Nephron progenitor cell (in vitro differentiated cells): ENCODE data around the gene NAA25.

Experiments used
- DNase-seq: peaks from one replicate; pipeline ENCODE4 v3.0.0; 2021
- H3K27ac Mint-ChIP-seq: 2 replicates; pipeline ENCODE4 v1.8.0; 2021; ENCODE audit warnings: mild to moderate bottlenecking, moderate library complexity, mixed read lengths
- H3K27me3 Mint-ChIP-seq: 2 replicates; pipeline ENCODE4 v1.8.0; 2021; ENCODE audit warnings: mild to moderate bottlenecking, low read depth, mixed read lengths; ENCODE audit not compliant: poor library complexity
- H3K36me3 Mint-ChIP-seq: 2 replicates; pipeline ENCODE4 v1.8.0; 2021; ENCODE audit warnings: low read depth, mixed read lengths
- H3K4me1 Mint-ChIP-seq: 2 replicates; pipeline ENCODE4 v1.8.0; 2021; ENCODE audit warnings: mixed read lengths
- H3K4me3 Mint-ChIP-seq: 2 replicates; pipeline ENCODE4 v1.8.0; 2021; ENCODE audit warnings: mild to moderate bottlenecking, moderate library complexity, mixed read lengths
- H3K9me3 Mint-ChIP-seq: 2 replicates; pipeline ENCODE4 v1.8.0; 2021; ENCODE audit warnings: mild to moderate bottlenecking, moderate library complexity, mixed read lengths
- CTCF ChIP-seq: fragments of 200-600 bp; sonication (generic); IDR thresholded peaks from 2 replicates; pipeline ENCODE4 v1.5.0; 2021; ENCODE audit warnings: antibody characterized with exemption

The NAA25 gene

GRCh38 chr12:112148031-112148513, 39.5 kb upstream of the NAA25 start:
- no peak overlapping the region for H3K27ac Mint-ChIP-seq
- no peak overlapping the region for H3K4me3 Mint-ChIP-seq
- H3K36me3 Mint-ChIP-seq: peaks cover 73% of the 10 kb centered on the region
- no peak for TF ChIP-seq CTCF
- peaks cover 9% of the 10 kb centered on the region for H3K4me1 Mint-ChIP-seq
- H3K27me3 Mint-ChIP-seq: no peaks in the 10 kb centered on the region
- no peak for DNase-seq
- H3K9me3 Mint-ChIP-seq: no peaks in the 10 kb centered on the region

- TF ChIP-seq CTCF: no peak
- Mint-ChIP-seq H3K27me3 (no peaks in the 10 kb centered on the region), H3K9me3 (no peaks in the 10 kb centered on the region), H3K27ac (no peak overlapping the region), H3K36me3 (peaks cover 66% of the 10 kb centered on the region), H3K4me1 (no peaks in the 10 kb centered on the region), H3K4me3 (no peak overlapping the region)
- DNase-seq: no peak
Observed at GRCh38 chr12:112146123-112146522, 37.5 kb upstream of the NAA25 start.

- H3K27me3 Mint-ChIP-seq: no peaks in the 10 kb centered on the region
- H3K4me1 Mint-ChIP-seq: no peaks in the 10 kb centered on the region
- H3K36me3 Mint-ChIP-seq: peaks cover 47% of the 10 kb centered on the region
- H3K9me3 Mint-ChIP-seq: no peaks in the 10 kb centered on the region
- DNase-seq: no peak
- no peak overlapping the region for H3K4me3 Mint-ChIP-seq
- no peak for TF ChIP-seq CTCF
- no peak overlapping the region for H3K27ac Mint-ChIP-seq
Observed at GRCh38 chr12:112140728-112141127, 32.1 kb upstream of the NAA25 start.

GRCh38 chr12:112134731-112135130, 26.1 kb upstream of the NAA25 start:
- peaks cover 17% of the 10 kb centered on the region for H3K36me3 Mint-ChIP-seq
- H3K9me3 Mint-ChIP-seq: no peaks in the 10 kb centered on the region
- no peak overlapping the region for H3K27ac Mint-ChIP-seq
- TF ChIP-seq CTCF: no peak
- H3K4me1 Mint-ChIP-seq: no peaks in the 10 kb centered on the region
- H3K4me3 Mint-ChIP-seq: no peak overlapping the region
- no peak for DNase-seq
- no peaks in the 10 kb centered on the region for H3K27me3 Mint-ChIP-seq

- TF ChIP-seq CTCF: no peak
- Mint-ChIP-seq H3K36me3 (peaks cover 12% of the 10 kb centered on the region), H3K4me3 (no peak overlapping the region), H3K4me1 (no peaks in the 10 kb centered on the region), H3K27me3 (no peaks in the 10 kb centered on the region), H3K9me3 (no peaks in the 10 kb centered on the region), H3K27ac (no peak overlapping the region)
- no peak for DNase-seq
Observed at GRCh38 chr12:112133418-112133817, 24.8 kb upstream of the NAA25 start.

GRCh38 chr12:112131686-112132085, 23.1 kb upstream of the NAA25 start:
- no peak for TF ChIP-seq CTCF
- H3K27me3 Mint-ChIP-seq: no peaks in the 10 kb centered on the region
- DNase-seq: no peak
- no peak overlapping the region for H3K27ac Mint-ChIP-seq
- H3K4me1 Mint-ChIP-seq: peaks cover 7% of the 10 kb centered on the region
- no peak overlapping the region for H3K4me3 Mint-ChIP-seq
- H3K36me3 Mint-ChIP-seq: peaks cover 9% of the 10 kb centered on the region
- no peaks in the 10 kb centered on the region for H3K9me3 Mint-ChIP-seq
